ENCODE measurements around the gene VDR. TPM values are rescaled to one million over a fixed set of nuclear protein-coding genes. Genes with fewer than 3 reads are reported as not detected.

VDR gene
- total RNA-seq, 1 donor from 2014 or later: 17.6 TPM

DNA sequence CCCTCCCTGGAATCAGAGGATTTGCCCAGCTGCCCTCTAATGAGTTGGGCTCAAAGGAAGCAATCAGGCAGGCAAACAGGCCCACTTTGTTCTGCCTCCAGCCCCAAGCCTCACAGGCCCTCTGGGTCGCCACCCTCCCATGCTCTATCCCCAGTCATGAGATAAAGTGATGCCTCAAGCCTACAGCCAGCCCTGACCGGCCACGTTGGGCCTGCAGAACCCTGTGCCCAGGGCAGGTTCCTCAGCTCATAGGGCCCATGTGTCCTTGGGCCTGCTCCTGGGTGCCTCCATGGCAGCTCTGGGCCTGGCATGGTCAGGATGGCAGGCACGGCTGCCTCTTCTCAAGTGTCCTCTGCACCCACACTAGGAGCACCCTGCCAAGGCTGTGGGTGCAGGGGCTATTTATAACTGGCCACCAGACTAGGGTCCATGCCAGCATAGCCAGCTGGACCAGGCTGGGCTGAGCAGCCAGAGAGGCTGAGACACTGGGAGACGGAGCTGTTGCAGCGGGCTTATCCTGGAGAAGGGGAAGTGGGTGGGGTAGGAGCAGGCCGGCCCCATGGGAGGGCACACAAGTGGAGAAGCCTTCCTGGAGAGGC, 105.3 kb downstream of the VDR start:
- peak; percentile 93 for DNase-seq (ENCODE audit: low read depth)

DNA sequence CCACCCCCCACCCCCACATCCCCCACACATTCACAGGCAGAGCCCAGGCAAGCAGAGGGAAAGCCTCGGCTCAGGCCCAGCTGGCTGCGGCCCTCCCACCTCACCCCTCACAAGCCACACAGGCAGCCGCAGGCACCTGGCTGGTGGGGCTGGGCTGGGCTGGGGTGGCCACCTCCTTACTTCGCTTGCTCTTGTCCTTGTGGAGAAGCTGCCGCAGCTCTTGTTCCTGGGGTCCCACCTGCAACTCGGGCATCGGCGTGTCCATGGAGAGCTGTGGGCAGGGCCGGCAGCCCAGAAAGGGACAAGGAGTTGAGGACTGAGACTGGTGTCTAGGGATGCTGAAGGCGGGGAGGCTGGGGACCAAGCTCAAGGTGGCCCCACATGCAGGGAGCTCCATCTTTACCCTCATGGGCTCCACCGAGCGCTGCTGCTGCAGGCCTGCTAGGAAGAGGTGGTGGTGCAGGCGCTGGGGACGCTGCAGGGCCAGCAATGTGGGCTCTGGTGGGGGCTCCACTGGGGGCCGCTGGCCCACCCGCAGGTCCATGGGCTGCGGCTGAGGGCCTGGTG, 106.3 kb downstream of the VDR start:
- DNase-seq (ENCODE audit: low read depth): no peak

DNA sequence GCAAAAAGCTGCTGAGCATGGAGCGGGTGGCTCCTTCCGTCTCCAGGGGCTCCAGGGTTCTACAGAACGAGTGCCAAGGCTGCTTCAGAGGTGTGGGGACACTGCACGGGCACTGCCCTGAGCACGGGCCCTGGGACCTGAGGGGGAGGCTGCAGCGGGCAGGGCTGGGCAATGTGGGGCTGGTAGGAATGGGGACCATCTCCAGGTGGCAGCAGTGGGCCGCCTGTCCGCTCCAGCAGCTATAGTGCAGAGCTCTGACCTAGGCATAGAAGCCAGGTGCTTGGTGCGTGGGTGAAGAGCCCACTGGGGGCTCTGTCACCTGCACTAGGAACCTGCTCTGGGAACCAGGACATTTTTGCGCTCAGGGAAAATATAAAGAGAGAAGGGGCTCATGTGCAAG, 107.4 kb downstream of the VDR start:
- DNase-seq (ENCODE audit: low read depth): no peak

DNA sequence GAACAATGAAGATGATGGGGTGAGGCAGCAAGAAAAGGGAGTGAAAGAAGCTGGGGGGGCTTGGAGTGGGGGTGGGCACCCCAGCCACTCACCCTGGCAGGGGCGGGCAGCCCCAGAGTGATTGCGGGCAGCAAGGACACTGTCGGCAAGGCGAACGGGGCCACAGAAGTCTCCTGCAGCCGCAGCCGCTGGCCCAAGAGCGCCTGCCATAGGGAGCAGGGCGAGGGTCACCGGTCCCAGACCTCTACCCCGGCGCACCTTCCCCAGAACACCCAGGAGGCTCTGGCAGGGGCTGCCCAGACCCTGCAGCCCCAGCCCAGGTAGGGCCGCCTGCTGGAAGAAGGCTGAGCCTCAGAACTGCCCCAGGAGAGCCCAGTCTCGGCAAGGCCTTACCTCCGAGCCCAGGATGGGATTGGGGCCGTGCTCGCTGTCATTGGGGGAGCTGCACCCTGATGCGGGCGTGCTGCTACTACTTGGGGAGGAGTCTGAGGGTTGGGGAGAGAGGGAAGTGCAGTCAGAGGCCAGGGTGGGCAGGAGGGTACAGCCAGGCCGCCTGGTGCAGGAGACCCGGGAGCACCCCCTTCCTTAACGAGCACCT, 108.9 kb downstream of the VDR start:
- no peak for DNase-seq (ENCODE audit: low read depth)

DNA sequence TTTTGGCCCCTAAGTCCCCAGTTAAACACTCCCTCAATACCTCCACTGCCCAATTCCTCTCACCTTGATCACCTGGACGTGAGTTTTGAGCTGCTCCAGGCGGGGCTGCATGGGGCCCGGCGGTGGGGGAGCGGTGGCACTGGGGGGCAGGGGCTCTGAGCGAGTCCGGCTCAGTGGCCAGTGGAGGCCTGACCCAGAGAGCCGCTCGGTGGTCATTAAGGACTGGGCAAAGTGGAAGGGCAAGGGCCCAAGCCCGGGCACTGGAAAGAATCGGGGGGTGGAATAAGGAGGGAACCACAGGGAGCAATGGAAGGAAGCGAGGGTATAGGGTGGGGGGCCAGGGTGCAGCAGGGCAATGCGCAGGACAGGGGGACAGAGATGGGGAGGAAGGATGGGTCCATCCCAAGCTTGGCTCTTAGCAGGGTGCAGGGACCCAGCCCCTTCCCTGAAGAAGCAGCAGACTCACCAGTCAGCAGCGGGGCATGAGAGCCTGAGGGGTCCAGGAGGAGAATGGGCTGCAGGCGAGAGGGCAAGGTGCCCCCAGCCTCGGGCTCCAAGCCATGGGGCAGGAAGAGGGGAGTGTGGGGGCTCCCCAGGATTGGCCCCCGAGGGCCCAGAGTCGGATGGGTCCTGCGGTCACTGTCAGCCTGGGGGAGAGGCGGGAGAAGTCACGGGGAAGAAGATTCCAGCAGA, 109.5 kb downstream of the VDR start:
- DNase-seq (ENCODE audit: low read depth): no peak

DNA sequence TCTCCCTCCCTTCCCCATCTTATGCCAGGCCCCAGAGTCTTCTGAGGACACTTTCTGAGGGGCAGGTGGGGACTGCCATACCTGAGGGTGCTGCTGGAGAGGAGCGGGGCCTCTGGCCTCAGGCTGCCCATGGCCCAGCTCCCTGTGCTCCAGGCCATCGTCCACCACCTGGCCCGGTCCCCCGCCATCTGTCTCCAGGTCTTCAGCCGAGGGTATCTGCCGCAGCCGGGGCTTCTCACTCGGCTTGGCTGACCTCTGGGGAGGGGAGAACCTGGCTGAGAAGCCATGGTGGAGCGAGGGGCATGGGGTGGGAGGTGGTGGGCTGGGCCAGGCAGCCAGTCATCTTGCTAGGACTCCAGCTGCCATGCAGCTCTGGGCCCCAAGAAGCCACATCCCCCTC, 110.1 kb downstream of the VDR start:
- no peak for DNase-seq (ENCODE audit: low read depth)

DNA sequence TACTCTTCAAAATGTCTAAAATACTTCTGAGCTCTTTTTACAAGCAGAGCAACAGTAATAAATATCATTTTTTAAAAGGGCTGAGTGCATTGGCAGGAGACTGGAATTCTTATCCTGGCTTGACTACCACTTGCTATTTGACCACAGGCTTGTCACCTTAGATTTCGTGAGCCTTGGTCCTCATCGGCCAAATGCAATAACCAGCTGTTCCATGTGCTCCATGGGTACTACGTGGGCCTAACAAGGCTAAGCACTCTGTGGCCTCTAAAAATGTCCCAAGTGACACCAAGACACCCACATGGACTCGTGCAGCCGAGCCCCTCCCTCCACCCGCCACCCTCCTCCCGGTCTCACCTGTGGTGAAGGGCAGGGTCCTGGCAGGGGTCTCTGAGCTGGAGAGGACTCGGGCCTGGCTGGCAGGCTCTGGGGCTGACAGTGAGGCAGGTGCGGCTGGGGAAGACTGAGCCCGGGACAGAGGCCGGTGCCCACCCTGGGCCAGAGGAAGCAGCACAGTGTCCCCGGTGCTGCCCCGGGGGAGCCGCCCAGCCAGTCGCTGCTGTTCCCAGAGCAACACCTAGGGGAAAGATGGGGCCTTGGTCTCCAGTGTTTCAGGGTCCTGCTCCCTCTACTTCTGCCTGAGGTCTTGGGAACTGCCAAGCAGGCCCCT, 111.6 kb downstream of the VDR start:
- DNase-seq (ENCODE audit: low read depth): peak; percentile 82

DNA sequence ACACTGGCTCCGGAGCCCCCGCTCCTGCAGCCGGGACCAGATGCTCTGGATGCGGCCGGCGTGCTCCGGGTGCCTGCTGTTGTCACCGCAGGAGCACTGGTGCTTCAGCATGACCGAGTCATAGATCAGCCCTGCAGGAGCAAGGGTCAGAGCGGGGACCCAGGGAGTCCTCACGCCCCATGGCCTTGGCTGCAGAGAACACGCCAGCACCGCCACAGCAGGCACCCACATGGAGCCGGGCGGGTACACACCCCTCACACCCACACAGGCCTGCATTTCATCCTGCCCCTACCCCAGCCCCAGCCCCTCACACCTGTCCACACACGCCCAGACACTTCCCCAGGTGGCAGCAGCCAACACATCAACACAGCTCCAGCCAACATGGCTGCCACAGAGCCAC, 112.9 kb downstream of the VDR start:
- DNase-seq (ENCODE audit: low read depth): no peak

Other genes starting within 250 kb of the VDR start
- gene RPAP3, start 199.0 kb downstream of the VDR start, total RNA-seq: 16.3 and 19.7 TPM in 2 replicates
- not detected in 2 replicates for gene ENDOU, start 179.5 kb downstream of the VDR start, total RNA-seq
- gene RAPGEF3, start 146.1 kb downstream of the VDR start, total RNA-seq: 0.47 and 0.62 TPM in 2 replicates
- gene SLC48A1, start 131.8 kb downstream of the VDR start, total RNA-seq: 4.0 and 7.5 TPM in 2 replicates
- 13.8 and 22.6 TPM in 2 replicates for gene HDAC7, start 85.1 kb downstream of the VDR start, total RNA-seq
- gene TMEM106C, start 58.6 kb upstream of the VDR start, total RNA-seq: 56.4 and 57.9 TPM in 2 replicates
- 0.51 and 0.78 TPM in 2 replicates for gene COL2A1, start 99.5 kb upstream of the VDR start, total RNA-seq
- 10.9 and 14.0 TPM in 2 replicates for gene SENP1, start 201.1 kb upstream of the VDR start, total RNA-seq
- 134 and 137 TPM in 2 replicates for gene PFKM, start 214.4 kb upstream of the VDR start, total RNA-seq